Left hindlimb (tissue), 1 donor: Measurements from ENCODE around the gene PLXNC1.
A peak's percentile ranks its signal among the peaks of the same experiment; 100 is the strongest.

Source experiments
- DNase-seq: peaks from one replicate; pipeline ENCODE4 v3.0.0-alpha.2; 2018

PLXNC1 gene

DNA sequence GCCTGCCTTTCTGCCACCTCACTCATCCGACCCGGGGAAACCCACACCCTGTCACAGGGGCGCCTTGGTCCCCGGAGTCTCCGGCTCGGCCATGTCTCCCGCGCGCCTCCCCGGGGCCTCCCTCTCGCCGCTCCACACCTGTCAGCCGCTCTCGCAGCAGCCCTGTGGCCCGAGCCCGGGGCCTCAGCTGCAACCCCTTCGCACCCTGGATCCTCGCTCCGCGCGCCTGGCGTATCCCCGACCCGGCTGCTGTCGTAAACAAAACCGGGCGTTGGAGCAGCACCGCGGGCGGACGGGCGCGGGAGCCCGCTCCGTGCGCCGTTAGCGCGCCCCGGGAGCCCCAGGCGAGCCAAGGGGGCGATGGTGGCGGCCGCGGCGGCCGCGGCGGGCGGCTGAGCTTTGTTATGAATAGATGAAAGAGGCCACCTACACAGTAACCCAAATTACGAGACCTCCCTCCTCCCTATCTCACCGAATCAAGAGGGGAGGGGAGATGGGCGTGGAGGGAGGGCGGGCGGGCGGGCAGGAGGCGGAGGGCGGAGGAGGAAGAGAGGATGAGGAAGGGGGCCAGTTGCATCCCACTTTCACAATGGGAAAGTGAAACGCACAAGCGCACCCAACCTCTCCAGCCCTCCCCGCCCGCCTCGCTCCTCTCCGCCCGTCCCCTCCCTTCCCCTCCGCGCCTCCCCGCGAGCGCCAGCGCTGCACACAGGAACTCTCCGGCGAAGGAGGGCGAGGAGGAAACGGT is at the start of gene PLXNC1:
Gene PLXNC1, plus strand, starts transcription at position 587 of the 748 bp plus-strand sequence. CDS start 395 bp downstream, outside the sequence.
- peak; percentile 72 for DNase-seq

DNA sequence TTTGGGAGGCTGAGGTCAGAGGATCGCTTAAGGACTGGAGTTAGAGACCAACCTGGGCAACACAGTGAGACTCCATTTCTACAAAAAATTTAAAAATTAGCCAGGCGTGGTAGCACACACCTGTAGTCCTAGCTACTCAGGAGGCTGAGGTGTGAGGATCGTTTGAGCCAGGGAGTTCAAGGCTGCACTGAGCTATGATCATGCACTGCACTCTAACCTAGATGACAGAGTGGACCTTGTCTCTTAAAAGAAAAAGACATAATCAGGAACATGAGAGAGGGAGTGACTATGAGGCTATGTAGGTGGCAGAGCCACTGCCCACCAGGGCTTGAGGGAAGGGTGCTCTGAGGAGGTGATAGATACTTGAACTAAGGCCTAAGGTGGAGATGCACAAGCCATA is 49.2 kb upstream of the PLXNC1 start:
- no peak for DNase-seq

DNA sequence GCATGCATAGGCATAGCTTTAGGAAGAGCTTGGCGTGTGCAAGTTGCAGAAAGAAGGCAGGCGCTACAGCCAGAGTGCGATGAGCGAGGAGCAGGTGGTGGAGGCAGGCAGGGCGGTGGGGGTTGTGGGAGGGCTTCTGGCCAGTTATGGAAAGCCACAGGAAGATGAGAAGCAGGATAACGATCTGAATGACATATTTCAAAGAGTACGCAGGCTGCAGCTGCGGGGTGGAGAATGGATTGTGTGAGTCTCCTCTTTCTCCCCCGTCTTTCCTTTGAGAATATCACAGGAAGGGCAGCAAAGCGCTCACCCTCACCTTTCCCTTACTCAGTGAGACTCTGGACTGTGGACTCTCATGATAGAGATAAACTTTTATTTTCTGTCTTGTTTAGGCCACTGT is 48.7 kb upstream of the PLXNC1 start:
- peak; percentile 73 for DNase-seq

DNA sequence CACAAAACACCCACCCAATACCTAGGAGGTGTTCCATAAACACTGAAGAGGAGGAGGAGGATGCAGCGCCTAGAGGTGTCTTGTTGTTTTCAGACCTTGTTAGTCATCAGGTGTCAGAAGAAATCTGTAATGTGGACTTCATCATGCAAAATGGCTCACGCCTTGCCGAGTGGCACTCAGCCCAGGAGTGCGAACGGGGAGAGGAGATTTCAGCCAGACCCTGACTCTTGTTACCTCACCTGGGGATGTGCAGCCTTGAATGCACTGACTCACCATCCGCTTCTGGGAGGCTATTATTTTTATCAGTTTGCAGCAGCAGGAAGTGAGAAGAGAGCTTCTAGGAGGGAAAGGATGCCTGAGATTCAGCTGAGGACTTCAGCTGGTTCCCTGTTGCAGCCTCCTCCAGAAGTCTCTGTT is 48.2 kb upstream of the PLXNC1 start:
- DNase-seq = no peak

DNA sequence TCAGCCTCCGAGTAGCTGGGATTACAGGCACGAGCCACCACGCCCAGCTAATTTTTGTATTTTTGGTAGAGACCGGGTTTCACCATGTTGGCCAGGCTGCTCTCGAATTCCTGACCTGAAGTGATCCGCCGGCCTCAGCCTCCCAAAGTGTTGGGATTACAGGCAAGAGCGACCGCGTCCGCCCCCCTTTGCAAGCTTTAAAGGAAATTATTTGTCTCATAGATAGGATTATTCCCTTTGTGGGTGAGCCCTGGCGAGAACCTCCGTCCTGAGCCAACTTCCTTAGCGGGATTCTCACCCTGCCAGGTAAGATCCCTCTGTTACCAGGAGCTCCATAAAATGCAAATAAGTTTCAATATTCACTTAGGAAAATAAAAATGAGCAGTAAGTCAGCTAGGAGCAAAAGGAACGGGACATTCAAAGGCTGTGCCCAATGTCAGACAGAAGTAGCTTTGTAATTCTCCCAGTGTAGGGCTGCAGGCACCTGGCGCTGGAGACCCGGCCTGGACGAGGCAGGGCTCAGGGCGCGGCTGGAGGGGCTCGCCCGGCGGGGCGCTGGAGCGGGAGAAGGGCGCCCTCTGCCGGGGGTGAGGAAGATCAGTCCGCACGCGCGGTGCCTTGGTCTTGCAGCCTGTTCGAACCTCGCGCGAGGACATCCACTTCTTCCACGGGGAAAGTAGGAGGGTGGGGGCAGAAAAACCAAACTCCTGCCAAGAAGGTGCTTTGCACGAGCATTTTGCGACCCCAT is 47.2 kb upstream of the PLXNC1 start:
- peak; percentile 84 for DNase-seq

DNA sequence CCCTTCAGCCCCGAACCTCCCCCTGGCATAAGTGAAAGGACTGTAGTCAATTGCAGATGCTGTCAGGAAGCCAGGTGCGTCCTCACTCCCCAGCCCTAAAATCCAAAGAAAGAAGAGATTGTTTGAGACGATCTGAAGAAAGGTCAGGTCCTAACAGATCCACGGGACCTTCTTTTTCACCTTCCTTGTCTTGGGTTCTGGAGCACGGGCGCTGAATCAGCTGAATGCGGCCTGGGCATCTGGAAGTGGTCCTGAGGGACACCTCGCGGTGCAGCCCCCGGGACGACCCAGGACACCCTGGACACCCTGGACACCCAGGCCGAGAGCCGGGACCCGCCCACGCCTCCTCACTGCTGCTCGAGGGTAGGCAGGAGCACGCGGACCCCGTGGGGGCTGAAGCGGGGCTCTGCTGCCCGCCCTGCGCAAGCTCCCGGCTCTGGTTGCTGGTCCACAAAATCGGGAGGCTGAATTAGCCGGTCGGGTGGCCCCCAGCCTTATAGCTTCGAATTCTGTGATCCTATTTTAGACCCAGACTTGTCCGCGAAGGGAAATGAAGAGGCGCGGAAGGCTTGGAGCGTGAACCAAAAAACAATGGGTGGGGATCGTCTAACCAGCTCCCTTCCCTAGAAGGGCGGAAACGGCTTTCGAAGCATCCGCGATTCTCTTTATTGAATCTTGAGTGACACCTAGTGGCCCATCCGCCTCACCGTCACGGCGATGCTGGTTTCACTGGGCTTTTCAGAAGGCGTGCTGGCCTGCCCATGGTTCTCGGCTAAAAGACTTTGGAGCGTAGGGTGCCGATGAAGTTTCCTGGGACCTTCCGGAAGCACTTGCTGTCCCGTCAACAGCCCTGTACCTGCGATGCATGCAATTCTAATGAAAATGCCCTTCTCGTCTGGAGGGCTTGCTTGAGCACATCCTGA is 46.4 kb upstream of the PLXNC1 start:
- DNase-seq = peak; percentile 89

DNA sequence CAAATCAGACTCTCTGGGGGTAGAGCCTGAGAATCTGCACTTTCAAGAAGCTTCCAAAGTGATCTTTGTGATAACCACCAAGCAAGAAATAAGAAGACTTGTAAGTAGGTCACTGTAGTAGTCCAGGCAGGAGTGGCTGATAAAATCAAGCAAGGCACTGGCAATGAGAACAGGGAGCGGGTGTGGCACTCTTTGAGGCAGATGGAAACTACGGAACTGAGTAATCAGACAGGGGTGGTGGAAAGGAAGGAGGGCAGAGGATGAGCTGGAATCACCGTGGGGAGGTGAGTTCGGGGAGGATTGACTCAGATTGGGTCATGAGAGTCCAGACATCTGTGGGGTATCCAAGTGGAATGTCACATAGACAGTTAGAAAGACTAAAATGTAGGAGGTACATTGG is 44.4 kb upstream of the PLXNC1 start:
- DNase-seq = no peak

DNA sequence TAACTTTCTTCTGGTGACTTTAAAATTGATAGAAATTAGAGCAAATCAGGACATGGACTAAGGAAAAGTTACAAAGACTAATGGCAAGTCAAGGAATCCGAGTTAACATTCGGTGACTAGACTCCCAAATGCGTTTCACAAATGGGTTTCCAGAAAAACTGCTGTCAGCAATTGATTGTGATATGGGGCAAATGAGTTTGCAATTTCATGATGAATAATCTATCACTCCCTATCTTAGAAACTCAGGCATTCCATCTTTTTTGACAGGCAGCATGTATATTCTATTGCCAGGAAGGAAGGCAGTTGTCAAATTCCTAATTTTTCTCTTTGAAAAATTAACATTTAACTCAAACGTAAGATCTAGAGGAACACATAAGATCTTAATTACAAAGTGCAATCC is 40.5 kb upstream of the PLXNC1 start:
- DNase-seq = no peak

DNA sequence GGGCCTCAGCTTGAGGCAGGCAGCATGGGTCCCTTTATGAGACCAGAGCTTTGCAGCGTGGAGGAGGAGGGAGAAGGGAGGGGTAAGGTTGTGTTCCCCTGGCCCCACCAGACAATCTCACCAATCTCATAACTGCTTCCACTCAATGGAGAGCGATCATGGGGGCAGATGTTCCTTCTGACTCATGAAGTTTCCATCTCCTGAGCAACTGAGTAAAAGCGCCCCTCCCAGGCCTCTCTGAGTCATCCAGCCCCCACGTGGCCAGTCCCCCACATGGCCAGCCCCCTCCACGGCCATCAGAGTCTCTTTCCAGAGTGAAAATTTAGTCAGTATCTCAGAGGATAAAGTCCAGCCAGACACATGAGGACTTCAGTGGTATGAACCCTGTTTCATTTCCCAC is 39.2 kb upstream of the PLXNC1 start:
- no peak for DNase-seq

DNA sequence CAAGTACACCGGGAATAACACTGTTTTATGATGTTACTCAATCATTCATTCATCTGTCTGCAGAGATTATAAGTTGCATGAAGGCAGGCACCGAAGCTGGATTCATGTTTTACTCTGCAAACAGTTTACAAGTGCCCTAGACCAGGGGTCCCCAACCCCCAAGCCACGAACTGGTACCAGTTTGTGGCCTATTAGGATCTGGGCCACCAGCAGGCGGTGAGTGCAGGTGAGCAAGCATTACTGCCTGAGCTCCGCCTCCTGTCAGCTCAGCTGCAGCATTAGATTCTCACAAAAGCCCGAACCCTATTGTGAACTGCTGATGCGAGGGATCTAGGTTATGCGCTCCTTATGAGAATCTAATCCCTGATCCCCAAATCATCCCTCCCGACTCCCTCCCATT is 38.1 kb upstream of the PLXNC1 start:
- no peak for DNase-seq

DNA sequence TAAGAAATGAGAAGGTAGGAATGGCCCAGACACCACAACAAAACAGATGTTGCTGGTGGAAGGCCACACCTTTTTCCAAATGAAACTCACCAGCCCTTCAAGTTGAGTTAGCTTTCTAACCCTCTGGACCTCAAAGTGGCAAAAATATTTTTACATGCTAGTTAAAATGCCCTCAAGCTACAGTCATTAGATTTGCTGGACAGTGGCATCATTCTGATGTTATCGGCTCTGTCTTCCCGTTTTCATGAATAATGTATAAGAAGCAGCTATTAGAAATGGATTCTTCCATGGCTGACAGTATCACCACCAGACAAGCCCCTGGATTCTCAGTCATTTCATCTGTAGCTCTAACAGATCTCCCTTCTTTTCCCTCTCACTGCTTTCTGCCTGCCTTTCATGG is 37.1 kb upstream of the PLXNC1 start:
- DNase-seq = no peak

DNA sequence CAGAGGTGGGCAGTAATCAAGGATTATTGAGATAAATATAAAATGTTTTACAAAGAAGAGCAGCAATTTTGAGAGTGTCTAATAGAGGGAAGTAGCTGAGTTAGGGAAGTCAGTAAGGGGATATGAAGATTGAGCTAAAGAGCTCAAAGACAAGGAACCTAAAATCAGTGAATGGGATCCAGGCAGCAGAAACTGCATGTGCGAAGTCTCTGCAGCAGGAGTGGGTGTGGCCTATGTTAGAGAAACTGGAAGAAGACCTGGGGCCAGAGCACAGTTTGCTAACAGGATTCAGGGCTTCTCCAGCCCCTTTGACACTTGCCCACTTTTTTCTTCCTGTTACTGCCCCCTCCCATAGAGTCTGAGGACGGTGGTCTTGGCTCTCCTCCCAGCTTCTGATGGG is 36.3 kb upstream of the PLXNC1 start:
- DNase-seq = no peak

DNA sequence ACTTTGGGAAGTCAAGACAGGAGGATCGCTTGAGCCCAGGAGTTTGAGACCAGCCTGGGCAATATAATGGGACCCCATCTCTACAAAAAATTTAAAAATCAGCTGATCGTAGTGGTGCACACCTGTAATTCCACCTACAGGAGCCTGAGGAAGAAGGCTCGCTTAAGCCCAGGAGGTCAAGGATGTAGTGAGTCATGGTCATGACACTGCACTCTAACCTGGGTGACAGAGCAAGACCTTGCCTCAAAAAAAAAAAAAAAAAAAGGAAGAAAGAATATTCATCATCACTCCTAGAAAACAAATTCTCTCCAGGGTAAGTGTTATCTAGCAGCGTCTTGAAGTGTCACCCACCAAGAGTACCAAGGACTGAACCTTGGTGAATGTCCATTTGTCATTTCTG is 34.2 kb upstream of the PLXNC1 start:
- DNase-seq = no peak

DNA sequence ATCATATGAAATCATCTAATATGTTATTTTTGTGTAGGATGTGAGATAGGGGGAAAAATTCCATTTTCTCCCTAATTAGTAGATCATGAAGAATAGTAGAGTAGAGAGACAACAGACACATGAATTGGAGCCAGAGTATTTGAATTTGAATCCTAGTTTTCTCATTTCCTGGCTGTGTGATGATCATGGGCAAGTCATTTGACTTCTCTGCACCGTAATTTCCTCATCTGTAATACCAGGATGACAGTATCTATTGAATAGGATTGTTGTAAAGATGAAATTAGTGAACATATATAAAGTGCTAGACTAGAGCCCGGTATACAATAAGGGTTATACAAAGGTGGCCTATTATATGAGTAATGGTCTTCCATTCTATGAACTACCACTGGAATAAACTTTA is 32.2 kb upstream of the PLXNC1 start:
- no peak for DNase-seq

DNA sequence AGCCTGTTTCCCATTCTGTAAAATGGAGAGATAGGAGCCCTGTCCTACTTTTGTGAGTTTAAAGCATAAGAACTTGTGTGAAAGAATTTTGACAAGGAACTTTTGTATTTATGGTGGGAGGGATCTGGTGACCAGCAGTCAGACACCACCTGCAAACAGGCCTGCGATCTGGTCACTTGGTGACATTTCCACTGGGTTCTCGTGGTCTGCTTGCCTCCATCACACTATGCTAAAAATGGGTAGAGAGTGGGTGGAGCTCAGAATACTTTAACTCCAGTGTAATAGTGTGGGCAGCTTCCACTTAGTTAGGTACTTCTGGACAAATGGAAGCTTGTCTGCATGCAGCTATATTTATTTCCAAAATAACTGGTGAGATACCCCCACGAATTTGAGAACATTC is 26.5 kb upstream of the PLXNC1 start:
- no peak for DNase-seq

DNA sequence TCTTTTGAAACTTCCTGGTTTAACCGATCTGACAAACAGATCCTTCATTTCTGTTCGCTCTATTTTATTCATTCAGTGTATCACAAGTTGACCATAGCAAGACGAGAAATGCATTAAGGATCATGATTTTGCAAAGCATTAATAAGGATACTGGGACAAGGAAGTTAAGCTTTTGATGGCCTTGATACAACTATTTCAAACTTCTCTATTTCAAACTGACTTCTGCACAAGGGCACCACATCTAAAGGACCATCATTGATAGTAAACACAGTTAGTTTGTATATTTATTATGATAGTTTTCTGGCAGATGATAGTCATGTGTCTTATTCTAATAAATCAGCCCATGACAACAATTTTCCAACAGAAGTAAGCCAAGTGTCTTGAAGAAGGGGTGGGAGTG is 25.8 kb upstream of the PLXNC1 start:
- DNase-seq = no peak

DNA sequence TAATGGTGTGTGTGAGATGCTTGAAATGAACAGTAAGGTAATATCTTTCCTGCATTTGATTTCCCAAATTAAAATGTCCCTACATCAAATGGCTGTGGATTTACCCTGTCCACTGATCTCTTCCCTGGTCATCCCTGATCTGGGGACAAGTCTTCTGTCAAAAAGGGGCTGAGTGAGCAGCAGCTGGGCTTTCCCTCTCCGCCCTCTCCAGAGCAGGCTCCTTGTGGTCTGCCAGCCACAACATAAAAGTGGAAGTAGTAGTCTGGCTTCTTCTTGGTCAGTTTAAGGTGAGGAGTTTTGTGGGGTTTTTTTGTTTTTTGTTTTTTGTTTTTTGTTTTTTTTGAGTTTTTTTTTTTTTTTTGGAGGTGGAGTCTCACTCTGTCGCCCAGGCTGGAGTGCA is 25.2 kb upstream of the PLXNC1 start:
- DNase-seq = no peak

DNA sequence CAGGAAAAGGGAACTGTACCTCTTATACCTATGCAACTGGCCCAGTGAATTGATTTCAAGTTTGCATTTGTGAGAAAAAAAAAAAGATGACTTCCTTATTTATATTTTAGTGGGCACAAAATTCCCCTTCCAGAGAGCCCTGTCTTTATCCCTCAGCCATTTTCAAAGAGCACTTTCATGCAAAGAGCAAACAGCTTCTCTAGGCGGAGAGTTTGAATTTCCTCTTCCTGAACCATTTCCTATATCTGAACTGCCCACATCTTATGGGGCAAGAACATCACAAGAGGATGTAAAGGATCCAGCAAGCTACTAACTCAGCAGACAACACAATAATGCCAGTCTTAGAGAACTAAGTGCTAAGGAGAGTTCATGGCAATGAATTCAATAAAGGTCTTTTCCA is 22.3 kb upstream of the PLXNC1 start:
- no peak for DNase-seq

DNA sequence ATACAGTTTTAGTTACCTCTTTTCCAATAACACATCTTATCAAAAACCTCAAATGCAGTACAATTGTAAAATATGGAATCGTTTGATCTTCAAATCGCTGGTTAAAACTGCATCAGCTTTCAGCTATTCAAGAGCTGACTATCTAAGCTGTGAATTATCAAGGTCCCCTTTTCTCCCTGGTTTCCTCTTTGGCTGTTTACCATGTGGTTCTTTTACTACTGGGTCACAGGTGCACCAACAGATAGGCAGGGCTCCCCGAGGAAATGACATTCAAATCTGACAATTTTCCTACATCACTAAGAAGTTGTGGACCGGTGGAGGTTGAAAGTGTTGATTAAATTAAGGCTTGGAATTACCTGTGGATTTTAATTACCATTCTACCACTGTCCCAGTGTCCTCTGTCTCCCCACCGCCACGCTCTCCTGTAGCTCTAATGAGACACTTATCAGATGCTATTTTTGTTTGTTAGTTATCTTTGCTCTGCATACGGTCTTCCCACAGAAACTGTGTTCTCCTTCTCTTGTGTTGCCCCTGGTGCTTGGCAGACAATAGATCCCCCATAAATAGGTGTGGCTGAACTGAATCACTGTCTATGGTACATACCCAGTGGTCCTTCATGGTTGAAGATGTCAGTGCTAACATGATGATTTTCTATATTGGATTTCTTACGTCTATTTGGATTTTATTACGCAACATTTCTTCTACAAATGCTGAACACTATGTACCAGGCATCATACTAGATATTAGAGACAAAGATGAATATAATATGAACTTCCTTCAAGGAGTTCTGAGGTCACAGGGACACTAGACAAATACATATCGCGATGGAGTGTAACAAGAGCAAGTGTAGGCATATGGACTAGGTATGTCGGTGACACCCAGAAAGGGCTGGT is 20.9 kb upstream of the PLXNC1 start:
- DNase-seq = no peak

DNA sequence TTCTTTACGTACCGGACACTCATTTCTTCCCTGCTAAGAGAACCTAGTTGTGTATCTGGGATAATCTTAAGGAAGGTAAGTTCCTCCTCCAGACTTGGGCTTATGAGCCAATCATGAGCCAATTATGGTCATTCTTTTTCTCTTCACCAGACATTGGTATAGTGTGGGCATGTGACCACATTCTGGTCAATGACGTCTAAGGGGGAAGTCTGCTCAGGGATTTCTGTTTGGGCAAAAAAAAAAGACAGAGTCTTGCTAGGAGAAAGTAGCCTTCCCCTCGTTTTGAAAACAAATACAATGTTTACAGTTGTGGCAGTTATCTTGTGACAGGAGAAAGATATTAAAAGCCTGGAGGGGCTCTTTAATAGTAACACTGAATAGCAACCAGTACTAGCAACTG is 20.1 kb upstream of the PLXNC1 start:
- DNase-seq = no peak

DNA sequence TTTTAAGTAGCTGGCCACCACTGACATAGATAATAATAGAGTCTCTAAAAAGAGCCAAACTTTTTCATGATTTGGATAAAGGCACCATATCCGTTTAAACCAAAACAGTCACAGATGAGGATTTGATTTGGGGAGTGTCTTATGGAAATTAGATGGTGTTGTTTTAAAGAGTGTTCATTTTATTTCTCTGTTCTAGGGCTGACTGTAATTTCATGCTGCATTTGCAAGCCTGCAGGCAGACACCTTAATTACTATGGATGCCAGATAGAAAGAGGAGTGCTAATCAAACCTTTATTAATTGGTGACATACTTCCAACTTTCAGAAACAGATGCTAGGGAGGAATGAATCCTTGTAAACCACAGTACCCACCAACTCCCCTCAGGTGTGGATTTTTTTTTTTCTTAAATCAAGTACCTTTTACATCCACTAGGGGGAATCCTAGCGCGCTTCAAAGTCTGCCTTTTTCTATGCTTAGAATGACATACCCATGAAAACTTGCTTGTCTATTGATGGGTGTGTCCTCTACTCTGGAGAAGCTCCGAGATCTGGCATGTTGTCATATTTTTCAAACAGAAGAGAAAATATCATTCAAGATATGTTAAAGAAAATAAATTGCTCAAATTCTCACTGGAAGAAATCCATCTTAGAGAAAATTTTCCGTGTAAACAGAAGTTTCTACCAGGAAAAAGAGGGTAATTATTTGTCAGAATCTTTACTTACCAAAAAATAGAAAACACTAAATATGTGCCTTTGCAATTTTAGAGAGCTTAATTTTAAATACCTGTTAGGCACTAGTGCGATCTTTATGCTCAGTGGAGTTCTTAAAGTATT is 14.2 kb upstream of the PLXNC1 start:
- DNase-seq = no peak
